Measurements from ENCODE around the gene C5orf58.
"Not testable (repeated sequence)": the region's sequence is repeated elsewhere in the genome, so short reads cannot be mapped to it uniquely, and the experiment has no call there.

C5orf58 gene

DNA sequence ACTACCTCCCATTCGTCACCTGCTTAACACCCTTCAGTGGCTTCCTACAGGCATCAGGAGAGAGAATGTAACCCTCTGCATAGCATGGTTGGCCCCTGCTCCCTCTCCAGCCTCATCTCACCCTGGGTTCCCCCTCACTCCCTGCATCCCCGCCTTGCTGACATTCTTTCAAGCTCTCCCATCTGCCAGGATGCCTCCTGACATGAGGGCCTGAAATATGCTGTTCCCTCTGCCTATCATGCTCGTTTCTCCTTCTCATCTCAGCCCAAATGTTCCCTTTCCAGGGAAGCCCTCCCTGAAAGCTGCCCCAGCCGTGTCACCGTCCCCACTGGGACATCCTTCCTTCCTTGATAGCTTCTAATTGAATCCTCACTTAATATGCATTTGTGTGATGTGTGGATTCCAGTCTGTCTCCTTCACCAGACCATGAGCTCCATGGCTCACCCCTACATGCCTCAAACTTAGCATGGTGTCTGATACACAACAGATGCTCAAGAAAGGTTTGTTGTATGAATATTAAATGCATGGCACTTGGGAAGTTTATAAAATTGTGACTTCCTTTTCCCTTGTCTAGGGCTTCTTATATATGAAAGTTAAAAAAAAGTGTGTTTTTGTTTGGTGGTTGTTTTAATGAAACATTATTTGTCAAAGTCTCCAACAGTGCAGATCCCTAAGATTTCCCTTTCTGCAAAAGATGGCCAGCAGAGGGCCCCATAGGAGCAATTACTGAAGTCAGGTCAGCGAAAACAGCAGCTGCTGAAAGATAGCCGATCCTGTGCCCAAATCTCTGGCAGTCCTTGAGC is 7.3 kb upstream of the C5orf58 start:
- DNase-seq: peak; percentile 20

DNA sequence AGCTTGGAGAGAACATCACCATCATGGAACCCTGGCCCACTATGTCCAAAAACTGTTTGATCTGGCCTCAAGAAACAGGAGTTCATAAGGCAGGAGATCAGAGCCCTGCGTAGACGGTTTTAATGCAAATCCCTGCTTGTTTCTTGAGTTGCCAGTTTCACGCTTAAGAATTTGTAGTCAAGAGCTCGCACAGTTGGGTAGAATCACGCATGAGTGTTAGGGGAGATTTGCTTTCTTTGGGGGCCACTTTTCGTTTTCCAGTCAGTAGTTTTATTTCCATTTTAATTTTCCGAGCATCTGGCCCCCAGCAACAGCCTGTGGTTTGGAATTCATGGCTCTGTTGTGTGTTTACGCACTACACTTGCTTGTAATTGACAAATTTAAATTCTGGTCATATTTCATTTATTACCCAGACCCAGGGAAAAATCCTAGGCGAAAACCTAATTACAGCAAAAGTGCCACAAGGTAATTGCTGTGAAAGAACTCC is 6.6 kb upstream of the C5orf58 start:
- DNase-seq: no peak

DNA sequence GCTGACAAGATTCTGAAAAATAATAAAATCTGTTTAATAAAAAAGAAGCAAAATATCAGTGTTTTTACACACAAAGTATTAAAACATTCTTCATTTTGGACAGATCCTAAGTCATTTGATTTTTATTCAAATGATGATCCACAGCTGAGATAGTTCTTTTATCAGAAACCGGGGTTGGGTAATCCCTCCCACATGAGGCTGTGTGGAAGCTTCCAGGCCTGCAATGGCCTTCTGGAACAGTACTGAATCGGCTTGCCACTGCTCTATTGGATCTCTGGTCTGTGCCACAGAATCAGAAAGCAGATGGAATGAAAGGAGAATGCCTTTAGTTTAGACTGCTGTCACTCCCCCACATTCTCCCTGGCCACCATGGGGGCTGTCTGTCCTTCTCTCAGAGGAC is 6.1 kb upstream of the C5orf58 start:
- no peak for DNase-seq

DNA sequence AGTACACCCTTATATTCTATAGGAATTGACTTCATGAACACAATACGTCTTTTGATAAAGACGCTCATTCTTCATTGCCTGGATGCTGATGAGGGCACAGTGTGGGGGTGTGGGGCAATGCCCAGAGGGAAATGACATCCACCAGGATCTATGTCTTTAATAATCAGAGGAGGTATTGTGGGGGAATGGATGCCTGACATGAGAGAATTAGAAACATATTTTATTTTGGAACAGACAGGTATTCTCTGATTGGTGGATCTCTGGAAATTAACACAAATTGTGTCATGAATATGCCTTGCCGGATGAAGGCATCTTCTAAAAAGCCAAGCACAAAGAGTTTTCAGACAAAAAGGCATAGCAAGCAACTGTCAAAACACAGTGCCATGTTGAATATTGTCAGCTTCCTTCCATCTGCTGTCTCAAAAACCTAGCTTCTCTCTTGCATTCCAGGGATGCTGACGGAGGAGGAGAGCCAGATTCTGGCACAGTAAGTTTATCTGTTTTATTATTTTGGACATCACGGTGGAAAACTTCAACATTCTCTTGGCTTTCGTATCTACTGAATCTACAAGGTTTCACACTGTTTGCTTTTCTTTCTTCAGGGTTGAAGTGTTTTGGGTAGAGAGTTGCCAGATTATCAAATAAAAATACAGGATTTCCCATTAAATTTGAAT is 3.9 kb upstream of the C5orf58 start:
- no peak for DNase-seq

DNA sequence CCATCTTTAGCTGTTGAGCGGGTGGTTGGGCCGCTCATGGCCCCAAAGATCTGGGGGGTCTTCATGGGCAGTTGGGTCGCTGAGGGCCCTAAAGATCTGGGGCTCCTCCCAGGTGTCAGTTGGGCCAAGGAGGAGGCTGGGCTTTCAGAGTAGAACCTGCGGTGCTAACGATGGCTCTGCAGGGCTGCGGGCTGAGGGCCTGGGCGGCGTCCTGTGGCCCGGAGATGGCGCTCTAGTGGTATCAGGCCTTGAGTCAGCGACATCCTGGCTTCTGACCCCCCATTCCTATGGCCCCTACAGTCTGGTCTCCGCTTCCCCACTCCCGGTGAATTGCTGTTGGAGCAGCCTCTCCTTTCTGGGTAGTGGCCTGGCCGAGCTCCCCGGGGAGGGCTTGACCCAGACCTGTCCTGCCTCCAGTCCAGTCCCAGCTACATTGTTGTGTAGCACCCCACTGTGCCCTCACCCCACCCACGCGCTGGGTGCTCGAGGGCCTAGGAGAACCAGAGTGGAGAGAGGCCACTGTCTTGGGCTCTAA is 640 bp downstream of the C5orf58 start:
- no peak for DNase-seq

DNA sequence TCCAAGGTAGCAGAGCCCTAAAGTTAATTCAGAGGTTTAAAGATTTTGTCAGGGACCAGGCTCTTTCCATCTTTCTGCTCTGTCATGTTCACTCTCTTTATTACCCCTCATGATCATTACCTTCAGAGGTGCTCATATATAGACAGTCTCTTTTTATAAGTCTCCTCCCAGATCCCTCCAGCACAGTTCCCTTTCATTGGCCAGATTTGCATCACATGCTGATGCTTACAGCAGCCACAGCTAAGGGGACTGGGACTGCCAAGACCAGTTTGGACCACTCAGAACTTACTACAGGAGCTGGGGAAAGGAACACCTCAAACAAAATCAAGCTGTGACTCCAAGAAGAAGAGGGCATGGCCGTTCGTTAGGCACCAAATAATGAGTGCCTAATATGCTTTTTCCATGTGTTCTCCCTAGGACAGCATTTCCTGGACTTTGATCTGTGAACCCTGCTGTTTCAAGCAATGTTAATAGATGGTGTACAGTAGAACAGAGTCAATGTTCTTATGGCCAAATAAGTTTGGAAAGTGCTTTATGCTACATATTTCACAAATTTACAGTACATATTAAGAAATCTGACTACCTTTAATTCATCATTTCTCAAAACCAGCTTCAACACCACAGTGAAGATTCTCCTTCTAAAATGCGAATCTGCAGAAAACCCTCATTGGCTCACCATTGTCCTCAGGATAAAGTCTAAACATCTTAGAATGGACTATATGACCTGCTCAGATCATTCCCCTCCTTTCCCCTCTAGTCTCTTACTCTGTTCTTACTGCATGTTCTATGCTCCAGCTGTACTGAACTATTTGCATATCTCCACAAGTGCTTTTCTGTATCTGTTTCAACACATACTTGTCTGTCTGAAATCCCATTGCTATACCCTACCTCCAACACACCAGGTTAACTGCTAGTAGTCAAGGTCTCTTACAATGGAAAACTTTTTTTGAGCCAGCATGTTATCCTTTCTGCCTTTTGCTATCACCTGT is 3.4 kb downstream of the C5orf58 start:
- DNase-seq: no peak

DNA sequence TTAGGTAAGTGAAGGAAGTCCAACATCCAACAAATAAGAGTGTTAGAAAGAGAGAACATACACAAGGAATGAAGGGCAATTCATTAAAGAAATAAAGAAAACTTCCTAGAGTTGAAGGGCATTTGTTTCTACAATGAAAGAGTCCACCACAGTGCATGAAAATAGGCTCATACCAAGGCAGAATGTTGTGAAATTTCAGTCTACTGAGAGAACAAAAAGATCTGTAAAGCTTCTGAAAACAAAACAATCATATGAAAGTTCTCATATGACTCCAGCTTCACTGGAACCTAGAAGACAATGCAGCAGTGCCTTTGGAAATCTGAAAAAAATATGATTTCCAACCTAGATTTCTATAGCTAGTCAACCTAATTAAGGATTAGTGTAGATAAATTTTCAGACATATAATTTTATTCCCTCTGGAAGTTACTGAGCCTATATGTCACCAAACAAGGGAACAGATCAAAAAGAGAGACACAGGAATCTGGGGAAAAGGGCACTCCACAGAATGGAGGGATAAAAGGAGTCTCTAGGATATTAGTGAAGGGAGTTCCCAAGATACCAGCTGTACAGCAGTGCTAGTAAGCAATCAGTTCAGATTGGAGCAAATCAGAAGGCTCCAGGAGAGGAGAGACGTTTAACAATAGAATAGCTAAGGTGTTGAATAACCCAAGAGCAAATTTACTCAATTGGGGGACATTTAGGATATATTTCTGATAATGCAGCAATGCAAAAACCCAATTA is 5.8 kb downstream of the C5orf58 start:
- DNase-seq: no peak

DNA sequence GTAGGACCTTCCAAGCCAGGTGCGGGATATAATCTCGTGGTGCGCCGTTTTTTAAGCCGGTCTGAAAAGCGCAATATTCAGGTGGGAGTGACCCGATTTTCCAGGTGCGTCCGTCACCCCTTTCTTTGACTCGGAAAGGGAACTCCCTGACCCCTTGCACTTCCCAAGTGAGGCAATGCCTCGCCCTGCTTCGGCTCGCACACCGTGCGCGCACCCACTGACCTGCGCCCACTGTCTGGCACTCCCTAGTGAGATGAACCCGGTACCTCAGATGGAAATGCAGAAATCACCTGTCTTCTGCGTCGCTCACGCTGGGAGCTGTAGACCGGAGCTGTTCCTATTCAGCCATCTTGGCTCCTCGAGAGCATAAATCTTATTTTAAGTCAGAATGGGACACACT is 12.7 kb downstream of the C5orf58 start:
- DNase-seq: not testable (repeated sequence)

DNA sequence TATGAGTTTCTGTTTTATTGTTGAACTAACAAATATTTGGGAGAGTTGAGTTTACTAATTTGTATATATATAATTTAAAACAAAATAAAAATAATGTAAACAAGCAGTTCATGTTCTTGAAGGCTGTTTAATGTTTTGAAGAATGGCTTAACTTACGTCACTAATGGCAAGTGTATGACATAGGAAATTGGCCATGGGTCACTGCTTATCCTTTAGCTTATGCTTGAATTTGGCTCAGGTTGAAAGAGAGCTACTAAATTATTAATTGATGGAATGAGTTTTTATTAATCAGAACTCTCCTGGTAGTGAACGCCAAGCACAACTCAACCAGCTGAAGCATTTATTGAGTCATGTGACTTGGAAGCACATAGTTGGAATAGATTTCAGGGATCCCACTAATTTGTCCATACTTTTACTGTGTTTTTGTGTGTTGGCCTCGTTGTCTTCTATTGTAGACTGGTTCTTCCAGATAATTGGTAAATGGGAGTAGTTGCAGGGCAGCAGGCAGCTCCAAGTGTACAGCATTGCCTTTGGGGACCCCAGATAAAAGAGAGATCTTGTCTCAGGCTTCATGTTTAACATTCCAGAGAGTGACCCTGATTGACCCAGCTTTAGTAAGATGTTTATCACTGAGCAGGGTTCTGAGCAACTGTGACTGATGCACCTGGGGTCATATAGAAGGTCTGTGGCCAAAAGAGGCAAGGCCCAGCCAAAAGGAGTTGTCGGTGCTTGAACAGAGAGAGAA is 13.5 kb downstream of the C5orf58 start:
- no peak for DNase-seq

DNA sequence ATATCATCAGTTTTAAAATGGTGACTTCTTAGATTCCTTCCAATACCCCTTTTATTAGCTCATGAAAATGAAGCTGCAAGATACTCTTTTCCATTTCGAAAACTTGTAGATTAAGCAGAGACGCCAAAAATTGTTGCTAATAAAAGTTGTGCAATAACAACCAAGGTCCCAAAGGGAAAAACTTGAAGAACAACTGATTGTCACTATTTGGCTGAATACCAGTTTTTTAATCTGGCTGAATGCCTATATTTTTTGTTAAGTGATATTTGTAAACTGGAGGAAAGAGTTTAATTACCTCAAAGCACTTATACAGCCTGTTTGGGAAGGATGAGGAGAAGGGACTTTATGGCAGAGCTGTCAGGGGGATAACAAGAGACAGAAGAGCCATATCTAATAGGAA is 14.6 kb downstream of the C5orf58 start:
- DNase-seq: no peak

DNA sequence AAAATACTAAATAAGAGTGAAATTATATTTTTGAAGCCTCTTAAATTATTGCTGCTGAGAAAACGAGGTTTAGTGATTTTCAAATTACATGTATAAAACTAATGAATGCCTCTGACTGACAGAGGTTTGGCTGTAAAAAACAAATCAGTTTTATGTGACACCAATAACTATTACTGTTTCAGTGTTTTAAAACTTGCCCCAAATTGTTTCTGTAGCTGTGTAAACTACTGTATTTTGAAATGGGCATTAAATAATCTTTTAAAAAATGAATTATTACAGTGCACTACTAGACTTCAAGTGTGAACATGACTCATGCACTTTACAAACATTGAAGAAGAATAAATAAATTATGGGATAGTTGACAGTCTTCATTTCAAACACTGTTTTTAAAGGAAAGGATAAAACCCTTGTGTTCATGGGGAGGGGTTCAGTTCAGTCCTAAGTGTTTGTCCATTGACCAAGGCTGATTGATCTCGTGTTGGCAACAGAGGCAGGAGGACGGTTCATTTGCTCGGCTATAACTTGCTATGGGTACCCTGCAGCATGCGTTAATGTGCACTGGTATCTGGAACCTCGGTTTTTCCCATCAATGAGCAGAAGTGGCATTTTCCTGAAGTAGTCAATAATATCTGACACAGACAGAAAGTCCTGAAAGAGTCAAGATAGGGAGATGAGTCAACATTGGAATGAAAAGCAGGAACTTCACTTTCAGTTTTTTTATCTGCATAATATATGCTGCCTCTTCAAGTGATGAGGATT is 15.6 kb downstream of the C5orf58 start:
- DNase-seq: no peak

DNA sequence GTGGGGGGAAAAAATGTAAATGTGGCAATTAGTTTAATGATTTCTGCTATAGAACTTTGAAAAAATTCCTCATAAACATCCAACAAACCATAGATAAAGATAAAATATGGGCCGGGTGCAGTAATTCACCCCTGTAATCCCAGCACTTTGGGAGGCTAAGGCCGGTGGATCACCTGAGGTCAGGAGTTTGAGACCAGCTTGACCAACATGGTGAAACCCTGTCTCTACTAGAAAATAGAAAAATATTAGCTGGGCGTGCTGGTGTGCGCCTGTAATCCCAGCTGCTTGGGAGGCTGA is 16.1 kb downstream of the C5orf58 start:
- DNase-seq: not testable (repeated sequence)

DNA sequence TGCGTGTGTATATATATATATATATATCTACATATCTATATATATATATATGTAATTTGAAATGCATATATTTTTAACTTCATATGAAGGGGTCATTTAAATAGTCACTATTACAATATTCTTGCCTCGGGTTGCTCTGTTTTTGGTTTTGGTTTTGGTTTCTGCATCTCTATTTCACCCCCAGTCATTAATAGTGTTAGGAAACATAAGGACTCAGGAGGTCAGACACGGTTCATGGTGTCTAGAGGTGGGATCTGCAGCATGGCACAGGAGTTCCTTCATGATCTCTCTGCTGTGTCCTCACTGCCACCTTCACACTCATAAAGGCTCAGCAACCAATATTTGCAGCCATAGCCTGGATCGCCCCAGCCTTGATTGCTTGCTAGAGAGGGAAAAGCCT is 16.6 kb downstream of the C5orf58 start:
- no peak for DNase-seq

DNA sequence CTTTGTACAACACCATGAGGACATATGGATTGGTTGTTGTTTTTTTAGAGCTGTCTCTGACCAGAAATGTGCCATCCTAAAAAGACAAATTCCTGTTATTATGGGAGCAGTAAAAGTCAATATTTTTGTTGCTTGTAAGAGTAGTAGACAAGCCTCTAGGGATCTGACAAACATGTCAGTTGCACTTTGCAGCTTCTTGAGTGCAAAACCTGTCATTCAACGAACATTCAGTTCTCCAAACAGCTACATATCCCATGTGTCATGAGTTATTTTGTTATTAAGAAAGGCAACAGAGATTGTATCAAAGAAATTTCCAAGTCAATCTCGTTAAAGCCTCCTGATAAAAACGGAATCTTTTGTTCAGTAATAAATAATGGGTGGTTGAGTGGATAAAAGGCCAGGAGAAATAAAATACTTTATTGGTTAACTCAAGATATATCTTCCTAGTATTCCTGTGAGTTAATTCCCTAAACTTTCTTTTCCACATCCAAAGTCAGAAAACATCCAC is 18.1 kb downstream of the C5orf58 start:
- DNase-seq: no peak

DNA sequence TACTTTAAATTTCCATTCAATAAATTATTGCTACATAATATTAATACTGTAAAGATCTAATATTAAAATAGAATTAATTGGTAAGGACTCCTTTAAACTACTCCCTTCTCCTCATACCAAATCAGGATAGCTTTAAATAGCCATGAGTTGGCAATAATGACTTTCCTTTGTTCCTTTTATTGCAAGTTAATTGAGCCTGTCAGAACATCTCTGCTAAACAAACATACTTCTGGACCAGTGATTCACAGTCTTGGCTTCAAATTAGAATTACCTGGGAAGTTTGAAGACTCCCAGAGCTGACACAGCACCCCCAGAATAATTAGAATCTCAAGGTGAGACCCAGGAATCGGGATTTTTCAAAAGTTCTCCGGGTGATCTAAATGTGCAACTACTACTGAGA is 18.7 kb downstream of the C5orf58 start:
- no peak for DNase-seq

DNA sequence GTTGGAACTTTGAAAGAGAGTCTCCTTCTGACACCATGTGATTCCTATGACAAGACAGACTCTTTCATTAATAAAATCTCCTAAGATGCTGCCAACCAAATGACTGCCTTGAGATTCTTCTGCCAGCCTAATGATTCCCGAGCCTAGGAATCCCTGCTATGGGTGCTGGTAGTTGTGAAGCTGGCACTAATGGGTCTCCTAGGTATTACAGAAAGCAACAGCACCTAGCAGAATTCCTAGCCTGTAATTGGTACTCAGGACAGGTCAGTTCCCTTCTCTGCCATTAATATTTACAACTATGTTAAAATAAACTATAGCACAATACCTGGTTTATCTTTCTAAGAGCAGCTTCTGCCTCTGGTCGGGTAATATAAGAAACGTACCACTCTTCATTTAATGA is 19.3 kb downstream of the C5orf58 start:
- DNase-seq: no peak

DNA sequence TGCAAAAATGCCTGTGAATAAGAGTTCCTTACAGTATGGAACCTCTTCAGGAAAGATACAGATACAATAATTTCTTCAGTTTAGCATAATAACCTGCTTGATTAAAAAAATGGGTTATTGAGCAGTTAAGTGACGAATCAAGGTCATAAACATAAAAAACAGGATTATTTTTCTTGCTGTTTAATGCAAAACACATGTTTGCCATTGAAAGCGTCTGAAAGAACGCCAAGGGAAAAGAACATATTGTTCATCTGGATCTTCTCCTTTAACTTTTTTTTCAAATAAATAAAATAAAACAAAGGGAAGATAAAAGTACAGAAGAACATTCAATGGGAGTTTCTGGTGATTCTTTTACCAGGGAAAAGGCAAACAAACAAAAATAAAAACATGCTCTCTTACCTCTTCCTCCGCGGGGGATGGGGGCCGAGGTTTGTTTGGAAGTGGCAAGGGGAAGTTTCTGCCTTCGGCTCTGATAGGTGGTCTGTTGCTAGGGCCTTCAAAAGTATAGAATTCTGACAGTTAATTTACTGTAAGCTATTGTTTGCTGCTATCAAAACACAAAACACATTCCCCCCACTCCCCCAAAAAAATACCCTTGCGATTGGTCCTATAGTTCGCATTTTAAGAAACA is 20.1 kb downstream of the C5orf58 start:
- DNase-seq: no peak

DNA sequence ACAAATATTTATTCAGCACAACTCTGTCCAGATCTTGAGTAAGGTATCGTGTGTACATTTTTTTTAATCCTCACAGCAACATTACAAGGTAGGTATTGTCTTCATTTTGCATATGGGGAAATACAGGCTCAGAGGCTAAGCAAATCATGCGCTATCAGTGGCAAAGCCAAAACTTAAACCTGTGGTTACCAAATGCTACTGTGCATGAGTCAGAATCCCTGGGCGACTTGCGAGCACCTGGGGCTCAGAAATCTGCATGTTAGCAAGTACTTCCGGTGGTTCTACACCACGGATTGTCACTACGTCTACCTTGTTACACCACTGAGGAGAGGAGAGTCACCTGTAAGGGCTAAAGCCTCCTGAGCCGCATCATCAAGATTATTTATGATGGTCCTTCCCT is 21.3 kb downstream of the C5orf58 start:
- DNase-seq: no peak

DNA sequence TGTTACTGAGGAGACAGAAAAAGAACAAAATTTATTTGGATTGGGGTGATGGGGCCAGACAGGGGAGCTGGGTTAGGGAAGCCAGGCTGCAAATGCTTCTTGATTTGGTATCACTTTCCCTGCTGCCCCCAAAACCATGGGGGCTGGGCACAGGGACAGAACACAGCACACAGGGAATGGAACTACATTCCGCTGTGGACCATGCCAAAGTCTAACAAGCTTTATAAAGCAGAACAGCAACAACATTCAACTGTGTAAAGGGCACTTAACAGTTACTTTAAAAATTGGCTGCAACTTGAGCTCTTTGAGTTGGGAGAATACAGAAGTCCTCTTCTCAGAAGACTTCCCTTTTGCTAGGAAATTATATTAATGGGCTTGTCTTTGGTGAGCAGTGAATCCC is 23.8 kb downstream of the C5orf58 start:
- DNase-seq: no peak

DNA sequence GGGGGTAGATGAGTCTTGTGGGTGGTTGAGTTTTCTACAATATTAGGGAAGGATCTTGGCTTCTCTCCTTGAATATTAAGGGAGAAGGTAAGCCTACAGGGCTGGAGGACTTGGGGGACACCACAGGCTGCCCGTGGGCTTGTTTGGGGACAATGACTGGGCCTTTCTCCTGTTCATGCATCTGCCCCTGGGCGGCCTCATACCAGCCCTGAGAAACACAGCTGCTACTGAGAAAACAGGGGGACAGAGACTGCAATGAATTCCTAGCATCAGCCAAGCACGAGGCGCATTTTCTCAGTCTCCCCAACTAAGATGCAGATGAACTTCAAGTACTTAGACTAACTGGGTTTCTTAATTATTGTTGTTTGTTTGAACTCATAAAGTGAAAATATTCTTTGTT is 24.6 kb downstream of the C5orf58 start:
- DNase-seq: no peak
